ENCODE results near the gene OXER1. TPM values are rescaled to one million over a fixed set of nuclear protein-coding genes. Genes with fewer than 3 reads are reported as not detected.

The OXER1 gene
- polyA plus RNA-seq, 1 experiment: 0.27 TPM

- H3K4me3 ChIP-seq (ENCODE audit: low read depth, low read length): no peak overlapping the region
- no peak for DNase-seq (ENCODE audit: low read depth, low spot score)
- no peak for TF ChIP-seq CTCF (IDR thresholded peaks at IDR 0.05; ENCODE audit: low read depth, low read length)
- no peaks in the 10 kb centered on the region for H3K9me3 ChIP-seq (ENCODE audit: control insufficient read depth, insufficient read depth, low read length)
- ChIA-PET POLR2A (no interaction called here), CTCF (no interaction called here)
- no peaks in the 10 kb centered on the region for H3K27me3 ChIP-seq (ENCODE audit: control insufficient read depth, insufficient read depth, low read length)
- no peak overlapping the region for H3K27ac ChIP-seq (ENCODE audit: low read depth, low read length)
Observed at GRCh38 chr2:42724886-42725285, 39.0 kb downstream of the OXER1 start.

GRCh38 chr2:42723465-42723864 is 40.5 kb downstream of the OXER1 start:
- Histone ChIP-seq H3K27ac (ENCODE audit: low read depth, low read length) (no peak overlapping the region), H3K27me3 (ENCODE audit: control insufficient read depth, insufficient read depth, low read length) (no peaks in the 10 kb centered on the region), H3K4me3 (ENCODE audit: low read depth, low read length) (no peak overlapping the region), H3K9me3 (ENCODE audit: control insufficient read depth, insufficient read depth, low read length) (no peaks in the 10 kb centered on the region)
- no peak for DNase-seq (ENCODE audit: low read depth, low spot score)
- POLR2A ChIA-PET: no interaction called here
- CTCF ChIA-PET: no interaction called here
- no peak for TF ChIP-seq CTCF (IDR thresholded peaks at IDR 0.05; ENCODE audit: low read depth, low read length)

GRCh38 chr2:42722320-42723190 is 41.4 kb downstream of the OXER1 start:
- Histone ChIP-seq H3K9me3 (ENCODE audit: control insufficient read depth, insufficient read depth, low read length) (no peaks in the 10 kb centered on the region), H3K4me3 (ENCODE audit: low read depth, low read length) (no peak overlapping the region), H3K27me3 (ENCODE audit: control insufficient read depth, insufficient read depth, low read length) (no peaks in the 10 kb centered on the region), H3K27ac (ENCODE audit: low read depth, low read length) (peak overlapping the region; percentile 25)
- CTCF ChIA-PET: interaction anchor here (0.5 kb wide), 1 partner anchor 208 kb away, joined by 4 read pairs; no protein-coding TSS in a partner anchor
- no peak for TF ChIP-seq CTCF (IDR thresholded peaks at IDR 0.05; ENCODE audit: low read depth, low read length)
- POLR2A ChIA-PET: no interaction called here
- DNase-seq (ENCODE audit: low read depth, low spot score): peak; percentile 42

- no peak overlapping the region for H3K4me3 ChIP-seq (ENCODE audit: low read depth, low read length)
- H3K27me3 ChIP-seq (ENCODE audit: control insufficient read depth, insufficient read depth, low read length): no peaks in the 10 kb centered on the region
- ChIA-PET POLR2A (interaction anchor here (0.5 kb wide), 1 partner anchor 310 kb away, joined by 3 read pairs; no protein-coding TSS in a partner anchor), CTCF (interaction anchor here (0.5 kb wide), 1 partner anchor 208 kb away, joined by 4 read pairs; no protein-coding TSS in a partner anchor)
- H3K27ac ChIP-seq (ENCODE audit: low read depth, low read length): no peak overlapping the region
- H3K9me3 ChIP-seq (ENCODE audit: control insufficient read depth, insufficient read depth, low read length): no peaks in the 10 kb centered on the region
- no peak for TF ChIP-seq CTCF (IDR thresholded peaks at IDR 0.05; ENCODE audit: low read depth, low read length)
- DNase-seq (ENCODE audit: low read depth, low spot score): no peak
Observed at GRCh38 chr2:42721898-42722297, 42.0 kb downstream of the OXER1 start.

- ChIA-PET CTCF (no interaction called here), POLR2A (no interaction called here)
- no peak overlapping the region for H3K27ac ChIP-seq (ENCODE audit: low read depth, low read length)
- no peak overlapping the region for H3K4me3 ChIP-seq (ENCODE audit: low read depth, low read length)
- no peak for DNase-seq (ENCODE audit: low read depth, low spot score)
- TF ChIP-seq CTCF (IDR thresholded peaks at IDR 0.05; ENCODE audit: low read depth, low read length): no peak
- no peaks in the 10 kb centered on the region for H3K9me3 ChIP-seq (ENCODE audit: control insufficient read depth, insufficient read depth, low read length)
- H3K27me3 ChIP-seq (ENCODE audit: control insufficient read depth, insufficient read depth, low read length): no peaks in the 10 kb centered on the region
Observed at GRCh38 chr2:42714686-42715085, 49.2 kb downstream of the OXER1 start.

Measured in AG04450 (cell line).